DOHH2 (cell line): ENCODE results near the gene RNF17.

ENCODE experiments used
- CTCF ChIP-seq: fragments of 200-600 bp; sonication (generic); IDR thresholded peaks from one replicate; pipeline ENCODE4 v1.5.1; 2014; ENCODE audit warnings: antibody characterized with exemption, mild to moderate bottlenecking, low read depth, low read length; ENCODE audit not compliant: poor library complexity, severe bottlenecking
- EZH2phosphoT487 ChIP-seq: fragments of 200-600 bp; sonication (generic); IDR thresholded peaks from 2 replicates; pipeline ENCODE4 v1.6.1; 2017; ENCODE audit warnings: borderline replicate concordance, mild to moderate bottlenecking, antibody characterized with exemption, low read length, moderate library complexity, mixed read lengths

GRCh38 chr13:24887759-24888158 is 123.8 kb downstream of the RNF17 start:
- TF ChIP-seq CTCF (no peak), EZH2phosphoT487 (no peak)
